Nephron progenitor cell (in vitro differentiated cells): Measurements from ENCODE around the gene AFF1.

ENCODE experiments used
- DNase-seq: peaks from one replicate; pipeline ENCODE4 v3.0.0; 2021
- H3K27ac Mint-ChIP-seq: 2 replicates; pipeline ENCODE4 v1.8.0; 2021; ENCODE audit warnings: mild to moderate bottlenecking, moderate library complexity, mixed read lengths
- H3K27me3 Mint-ChIP-seq: 2 replicates; pipeline ENCODE4 v1.8.0; 2021; ENCODE audit warnings: mild to moderate bottlenecking, low read depth, mixed read lengths; ENCODE audit not compliant: poor library complexity
- H3K36me3 Mint-ChIP-seq: 2 replicates; pipeline ENCODE4 v1.8.0; 2021; ENCODE audit warnings: low read depth, mixed read lengths
- H3K4me1 Mint-ChIP-seq: 2 replicates; pipeline ENCODE4 v1.8.0; 2021; ENCODE audit warnings: mixed read lengths
- H3K4me3 Mint-ChIP-seq: 2 replicates; pipeline ENCODE4 v1.8.0; 2021; ENCODE audit warnings: mild to moderate bottlenecking, moderate library complexity, mixed read lengths
- H3K9me3 Mint-ChIP-seq: 2 replicates; pipeline ENCODE4 v1.8.0; 2021; ENCODE audit warnings: mild to moderate bottlenecking, moderate library complexity, mixed read lengths
- CTCF ChIP-seq: fragments of 200-600 bp; sonication (generic); IDR thresholded peaks from 2 replicates; pipeline ENCODE4 v1.5.0; 2021; ENCODE audit warnings: antibody characterized with exemption

AFF1 gene

DNA sequence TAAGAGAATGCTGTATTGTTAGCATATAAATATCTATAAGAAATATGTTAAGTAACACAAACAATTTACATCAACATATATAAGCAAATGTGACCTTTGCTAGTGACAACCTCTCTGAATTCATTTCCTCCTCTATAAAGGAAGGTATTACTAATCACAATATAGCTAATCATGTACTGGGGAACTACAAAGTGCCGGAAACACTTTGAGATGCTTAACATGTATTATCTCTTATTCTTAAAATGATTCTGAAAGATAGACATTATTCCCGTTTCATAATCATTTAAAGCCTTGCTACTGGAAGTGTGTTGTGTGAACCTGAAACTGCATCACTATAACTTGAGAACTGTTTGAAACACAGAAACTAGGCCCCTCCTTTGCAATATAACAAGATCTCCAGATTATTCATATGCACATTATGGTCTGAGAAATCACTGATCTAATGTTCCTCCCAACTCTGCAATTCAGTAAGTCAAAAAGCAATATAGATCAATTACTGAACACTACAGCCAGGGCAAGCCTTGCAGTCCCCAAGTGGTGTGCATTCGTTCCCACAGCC is 231.6 kb downstream of the AFF1 start:
- TF ChIP-seq CTCF: no peak
- Mint-ChIP-seq H3K36me3 (peaks cover 32% of the 10 kb centered on the region), H3K27ac (no peak overlapping the region), H3K4me1 (no peaks in the 10 kb centered on the region), H3K4me3 (no peak overlapping the region), H3K9me3 (no peaks in the 10 kb centered on the region), H3K27me3 (no peaks in the 10 kb centered on the region)
- no peak for DNase-seq

GRCh38 chr4:87171944-87172343 is 237.1 kb downstream of the AFF1 start:
- TF ChIP-seq CTCF: no peak
- no peaks in the 10 kb centered on the region for H3K4me1 Mint-ChIP-seq
- H3K27me3 Mint-ChIP-seq: no peaks in the 10 kb centered on the region

GRCh38 chr4:87174672-87175071 is 239.9 kb downstream of the AFF1 start:
- Mint-ChIP-seq H3K4me3 (no peak overlapping the region), H3K4me1 (no peaks in the 10 kb centered on the region), H3K27ac (no peak overlapping the region), H3K36me3 (peaks cover 20% of the 10 kb centered on the region), H3K27me3 (no peaks in the 10 kb centered on the region), H3K9me3 (no peaks in the 10 kb centered on the region)
- no peak for DNase-seq
- no peak for TF ChIP-seq CTCF

More at GRCh38 chr4:87171944-87172343, 237.1 kb downstream of the AFF1 start:
- Mint-ChIP-seq H3K9me3 (no peaks in the 10 kb centered on the region), H3K27ac (no peak overlapping the region), H3K36me3 (peaks cover 22% of the 10 kb centered on the region), H3K4me3 (no peak overlapping the region)
- DNase-seq: no peak

DNA sequence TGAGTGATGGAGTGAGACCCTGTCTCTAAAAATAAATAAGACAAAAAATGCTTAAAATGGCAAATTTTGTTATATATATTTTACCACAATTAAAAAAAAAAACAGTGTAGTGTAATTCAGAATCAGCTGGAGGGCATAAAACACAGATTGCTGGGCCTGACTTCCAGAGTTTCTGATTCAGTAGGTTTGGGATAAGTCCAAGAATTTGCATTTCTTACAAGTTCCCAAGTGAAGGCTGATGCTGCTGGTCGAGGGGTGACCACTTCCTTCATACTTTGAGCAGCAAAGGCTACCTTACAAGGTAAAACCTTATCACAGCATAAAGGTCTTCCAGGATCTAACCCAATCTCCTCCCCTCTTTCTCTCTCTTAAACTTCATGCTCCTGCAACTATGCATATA is 244.9 kb downstream of the AFF1 start:
- Mint-ChIP-seq H3K27ac (no peak overlapping the region), H3K4me1 (no peaks in the 10 kb centered on the region)

DNA sequence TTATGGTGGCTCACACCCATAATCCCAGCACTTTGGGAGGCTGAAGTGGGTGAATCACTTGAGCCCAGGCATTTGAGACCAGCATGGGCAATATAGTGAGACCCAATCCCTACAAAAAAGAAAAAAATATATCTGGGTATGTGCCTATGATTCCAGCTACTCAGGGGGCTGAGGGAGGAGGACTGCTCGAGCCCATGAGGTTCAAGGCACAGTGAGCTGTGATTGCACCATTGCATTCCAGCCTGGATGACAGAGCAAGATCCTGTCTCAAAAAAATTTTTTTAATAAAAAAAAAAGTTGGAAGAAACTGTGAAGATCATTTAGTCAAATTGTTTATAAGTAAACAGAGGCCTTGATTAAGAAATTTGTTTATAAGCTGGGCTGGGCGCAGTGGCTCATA is 246.0 kb downstream of the AFF1 start:
- no peak for DNase-seq

More for the DNA sequence above, 244.9 kb downstream of the AFF1 start:
- no peaks in the 10 kb centered on the region for H3K9me3 Mint-ChIP-seq
- H3K4me3 Mint-ChIP-seq: no peak overlapping the region
- H3K27me3 Mint-ChIP-seq: no peaks in the 10 kb centered on the region
- peaks cover 24% of the 10 kb centered on the region for H3K36me3 Mint-ChIP-seq
- TF ChIP-seq CTCF: no peak
- no peak for DNase-seq

More for the DNA sequence above, 246.0 kb downstream of the AFF1 start:
- Mint-ChIP-seq H3K27me3 (no peaks in the 10 kb centered on the region), H3K4me1 (no peaks in the 10 kb centered on the region), H3K36me3 (peaks cover 21% of the 10 kb centered on the region), H3K9me3 (no peaks in the 10 kb centered on the region), H3K27ac (no peak overlapping the region), H3K4me3 (no peak overlapping the region)
- no peak for TF ChIP-seq CTCF
